HL-60/S4 (cell line): Measurements from ENCODE around the gene CREBBP.

Experiments
- in situ Hi-C: fragments of 300-500 bp; cut with MboI; formaldehyde crosslinking; loops from 2 replicates; pipeline ENCODE4 v1.14.3; 2022; ENCODE audit warnings: low sequenced_read_pairs

Gene CREBBP

GRCh38 chr16:3681206-3681605 lies 199.3 kb downstream of the CREBBP start:
- in situ Hi-C loops = no loop called here

- in situ Hi-C loops = no loop called here
Measured at GRCh38 chr16:3677994-3678393, 202.5 kb downstream of the CREBBP start.

- in situ Hi-C loops = no loop called here
Measured at GRCh38 chr16:3675601-3676130, 204.8 kb downstream of the CREBBP start.
